Measurements from ENCODE around the gene ZNF333.
"Not testable (repeated sequence)": the region's sequence is repeated elsewhere in the genome, so short reads cannot be mapped to it uniquely, and the experiment has no call there.

The ZNF333 gene

DNA sequence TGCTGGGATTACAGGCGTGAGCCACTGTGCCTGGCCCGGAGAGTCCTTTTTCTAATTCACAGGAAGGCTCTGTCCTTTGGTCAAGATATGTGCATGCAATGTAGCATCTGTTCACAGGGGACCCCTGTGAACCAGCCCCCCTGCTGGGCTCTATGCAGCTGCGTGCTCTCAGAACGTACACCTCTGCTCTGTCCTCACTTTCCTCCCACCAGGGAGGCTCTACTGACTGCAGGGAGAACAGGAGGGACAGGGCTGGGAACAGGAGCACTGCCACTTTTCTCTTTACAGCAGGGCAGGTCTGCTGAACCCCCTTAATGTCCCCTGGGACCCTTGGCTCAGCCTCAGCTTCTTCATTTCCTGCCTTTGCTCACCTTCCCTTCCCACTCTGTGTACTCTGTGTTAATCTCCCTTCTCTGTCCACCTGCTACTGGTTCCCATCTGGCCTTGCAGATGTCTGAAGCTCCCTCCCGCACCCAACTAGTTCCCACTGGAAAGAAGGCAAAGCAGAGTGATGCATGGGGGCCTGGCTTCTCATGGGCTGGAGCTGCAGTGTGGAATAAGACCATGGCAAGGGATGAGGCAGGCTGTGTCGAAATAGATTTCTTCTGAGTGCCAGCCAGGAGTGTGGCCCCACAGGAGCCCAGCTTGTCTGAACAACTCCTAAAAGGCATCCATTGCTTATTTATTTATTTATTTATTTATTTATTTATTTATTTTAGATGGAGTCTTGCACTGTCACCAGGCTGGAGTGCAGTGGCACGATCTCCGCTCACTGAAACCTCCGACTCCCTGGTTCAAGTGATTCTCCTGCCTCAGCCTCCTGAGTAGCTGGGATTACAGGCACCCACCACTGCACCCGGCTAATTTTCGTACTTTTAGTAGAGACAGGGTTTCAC, 81.3 kb downstream of the ZNF333 start:
- DNase-seq = no peak

GRCh38 chr19:14772467-14772866, 82.6 kb downstream of the ZNF333 start:
- no peak for DNase-seq

- no peak for DNase-seq
Observed at GRCh38 chr19:14772995-14773394, 83.1 kb downstream of the ZNF333 start.

GRCh38 chr19:14773722-14774121, 83.9 kb downstream of the ZNF333 start:
- DNase-seq = not testable (repeated sequence)

GRCh38 chr19:14774373-14774772, 84.5 kb downstream of the ZNF333 start:
- no peak for DNase-seq

- not testable (repeated sequence) for DNase-seq
Observed at GRCh38 chr19:14775326-14775725, 85.5 kb downstream of the ZNF333 start.

GRCh38 chr19:14775869-14776586, 86.2 kb downstream of the ZNF333 start:
- DNase-seq = no peak

- DNase-seq = not testable (repeated sequence)
Observed at GRCh38 chr19:14777645-14778044, 87.8 kb downstream of the ZNF333 start.

GRCh38 chr19:14778110-14778845, 88.4 kb downstream of the ZNF333 start, which contains the start of gene ADGRE2:
Gene ADGRE2 (minus strand): TSS chr19:14778560. CDS start chr19:14776756, 1,804 bp downstream.
- DNase-seq = not testable (repeated sequence)

GRCh38 chr19:14779151-14779550, 89.3 kb downstream of the ZNF333 start:
- no peak for DNase-seq

- DNase-seq = not testable (repeated sequence)
Observed at GRCh38 chr19:14780622-14781225, 90.9 kb downstream of the ZNF333 start.

DNA sequence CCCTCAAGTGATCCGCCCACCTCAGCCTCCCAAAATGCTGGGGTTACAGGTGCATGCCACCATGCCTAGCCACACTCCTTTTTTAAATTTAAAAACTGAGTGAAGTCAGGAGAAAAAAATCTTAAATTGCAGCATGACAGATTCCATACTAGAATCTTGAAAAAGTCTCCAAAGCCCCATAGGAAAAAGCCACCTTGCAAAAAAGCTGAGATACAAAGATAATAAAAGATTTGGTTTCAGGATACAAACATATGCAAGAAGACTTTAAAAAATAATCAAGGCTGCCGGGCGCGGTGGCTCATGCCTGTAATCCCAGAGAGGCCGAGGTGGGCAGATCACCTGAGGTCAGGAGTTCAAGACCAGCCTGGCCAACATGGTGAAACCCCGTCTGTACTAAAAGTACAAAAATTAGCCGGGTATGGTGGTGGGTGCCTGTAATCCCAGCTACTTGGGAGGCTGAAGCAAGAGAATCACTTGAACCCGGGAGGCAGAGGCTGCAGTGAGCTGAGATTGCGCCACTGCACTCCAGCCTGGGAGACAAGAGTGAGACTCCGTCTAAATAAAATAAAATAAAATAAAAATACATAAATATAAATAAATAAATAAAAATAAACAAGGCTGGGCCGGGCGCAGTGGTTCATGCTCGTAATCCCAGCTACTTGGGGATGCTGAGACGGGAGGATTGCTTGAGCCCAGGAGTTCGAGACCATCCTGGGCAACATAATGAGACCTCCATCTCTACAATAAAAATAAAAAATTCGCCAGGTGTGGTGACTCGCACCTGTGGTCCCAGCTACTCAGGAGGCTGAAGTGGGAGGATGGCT, 92.1 kb downstream of the ZNF333 start:
- not testable (repeated sequence) for DNase-seq

DNA sequence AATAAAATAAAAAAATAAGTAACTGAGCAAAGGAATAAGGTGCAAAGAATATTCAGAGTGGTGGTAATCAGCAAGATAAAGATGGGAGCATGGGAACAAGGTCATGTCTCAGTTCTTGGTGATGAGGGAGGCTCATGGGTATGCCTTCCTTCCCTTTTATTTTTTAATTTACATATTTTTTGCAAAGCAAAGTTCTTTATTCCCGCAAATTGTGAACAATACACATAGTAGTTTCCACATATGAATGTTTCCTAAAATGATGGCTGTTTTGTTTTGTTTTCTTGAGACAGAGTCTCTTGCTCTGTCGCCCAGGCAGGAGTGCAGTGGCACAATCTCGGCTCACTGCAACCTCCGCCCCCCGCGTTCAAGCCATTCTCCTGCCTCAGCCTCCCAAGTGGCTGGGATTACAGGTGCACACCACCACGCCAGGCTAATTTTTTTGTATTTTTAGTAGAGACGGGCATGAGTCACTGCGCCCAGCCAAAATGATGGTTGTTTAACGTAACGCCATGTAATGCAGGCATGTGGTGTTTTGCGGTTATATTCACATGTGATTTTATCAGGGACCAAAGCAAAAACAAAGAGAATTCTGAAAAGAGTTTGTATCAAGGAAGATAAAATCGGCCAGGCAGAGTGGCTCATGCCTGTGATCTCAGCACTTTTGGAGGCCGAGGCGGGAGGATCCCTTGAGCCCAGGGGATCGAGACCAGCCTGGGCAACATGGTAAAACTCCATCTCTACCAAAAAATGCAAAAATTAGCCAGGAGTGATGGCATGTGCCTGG, 93.0 kb downstream of the ZNF333 start:
- DNase-seq = no peak

Data from stimulated activated CD4-positive, alpha-beta T cell treated with anti-CD3 and anti-CD28 coated beads, Interleukin-4, amount 100 ng/mL, for 4 hours (primary cell).